H9 (cell line): Measurements from ENCODE around the gene SLC25A42. TPM values are rescaled to one million over a fixed set of nuclear protein-coding genes. Genes with fewer than 3 reads are reported as not detected.

Experiments
- DNase-seq: peaks from one replicate; pipeline ENCODE4 v3.0.0-alpha.2; 2017
- H2AFZ ChIP-seq: one replicate; pipeline ENCODE4 v1.6.1; 2013; ENCODE audit warnings: mild to moderate bottlenecking, low read length, control low read depth, moderate library complexity
- H2AK5ac ChIP-seq: 2 replicates; pipeline ENCODE4 v1.6.1; 2013; ENCODE audit warnings: low read length, control low read depth, mixed read lengths; ENCODE audit not compliant: insufficient read length
- H2BK120ac ChIP-seq: one replicate; pipeline ENCODE4 v1.6.1; 2013; ENCODE audit warnings: low read depth, mild to moderate bottlenecking, low read length, control low read depth, inconsistent platforms; ENCODE audit not compliant: poor library complexity, severe bottlenecking
- H2BK12ac ChIP-seq: 2 replicates; pipeline ENCODE4 v1.6.1; 2013; ENCODE audit warnings: low read length, control low read depth, mixed read lengths, low read depth; ENCODE audit not compliant: insufficient read length
- H2BK15ac ChIP-seq: 2 replicates; pipeline ENCODE4 v1.6.1; 2013; ENCODE audit warnings: low read depth, low read length, control low read depth
- H2BK20ac ChIP-seq: one replicate; pipeline ENCODE4 v1.6.1; 2013; ENCODE audit warnings: low read depth, mild to moderate bottlenecking, low read length, control low read depth, inconsistent platforms; ENCODE audit not compliant: poor library complexity, severe bottlenecking
- H2BK5ac ChIP-seq: 2 replicates; pipeline ENCODE4 v1.6.1; 2013; ENCODE audit warnings: low read length, control low read depth, mixed read lengths; ENCODE audit not compliant: insufficient read length
- H3K14ac ChIP-seq: 2 replicates; pipeline ENCODE4 v1.6.1; 2013; ENCODE audit warnings: low read length, control low read depth; ENCODE audit not compliant: insufficient read depth
- H3K18ac ChIP-seq: 2 replicates; pipeline ENCODE4 v1.6.1; 2013; ENCODE audit warnings: low read depth, mild to moderate bottlenecking, mixed read lengths, low read length, control low read depth; ENCODE audit not compliant: insufficient read length
- H3K23ac ChIP-seq: 2 replicates; pipeline ENCODE4 v1.6.1; 2013; ENCODE audit warnings: low read length, control low read depth, mixed read lengths, low read depth; ENCODE audit not compliant: insufficient read length
- H3K23me2 ChIP-seq: 2 replicates; pipeline ENCODE4 v1.6.1; 2013; ENCODE audit warnings: low read depth, mild to moderate bottlenecking, mixed read lengths, low read length, control low read depth; ENCODE audit not compliant: insufficient read length, poor library complexity, severe bottlenecking
- H3K27ac ChIP-seq: 2 replicates; pipeline ENCODE4 v1.5.1; 2013; ENCODE audit warnings: low read length, control low read depth, mixed read lengths, low read depth; ENCODE audit not compliant: insufficient read length
- H3K27me3 ChIP-seq: 2 replicates; pipeline ENCODE4 v1.6.1; 2013; ENCODE audit warnings: low read length, control low read depth, inconsistent platforms; ENCODE audit not compliant: insufficient read depth
- H3K4ac ChIP-seq: 2 replicates; pipeline ENCODE4 v1.6.1; 2013; ENCODE audit warnings: low read depth, mild to moderate bottlenecking, control low read depth, inconsistent platforms, low read length, moderate library complexity
- H3K4me1 ChIP-seq: 2 replicates; pipeline ENCODE4 v1.6.1; 2013; ENCODE audit warnings: low read length, control low read depth, inconsistent platforms; ENCODE audit not compliant: insufficient read depth
- H3K4me2 ChIP-seq: 2 replicates; pipeline ENCODE4 v1.6.1; 2013; ENCODE audit warnings: low read length, control low read depth, mixed read lengths; ENCODE audit not compliant: insufficient read length, insufficient read depth
- H3K56ac ChIP-seq: 2 replicates; pipeline ENCODE4 v1.6.1; 2013; ENCODE audit warnings: low read depth, mild to moderate bottlenecking, mixed read lengths, low read length, control low read depth; ENCODE audit not compliant: insufficient read length
- H3K79me1 ChIP-seq: 2 replicates; pipeline ENCODE4 v1.6.1; 2013; ENCODE audit warnings: low read depth, mild to moderate bottlenecking, moderate library complexity, low read length, control low read depth, inconsistent platforms; ENCODE audit not compliant: insufficient read depth, poor library complexity, severe bottlenecking
- H3K79me2 ChIP-seq: 2 replicates; pipeline ENCODE4 v1.6.1; 2013; ENCODE audit warnings: low read length, control low read depth, inconsistent platforms; ENCODE audit not compliant: insufficient read depth
- H3K9ac ChIP-seq: 2 replicates; pipeline ENCODE4 v1.6.1; 2013; ENCODE audit warnings: low read length, control low read depth, mixed read lengths; ENCODE audit not compliant: insufficient read length; ENCODE audit errors: extremely low read depth
- H3K9me3 ChIP-seq: one replicate; pipeline ENCODE4 v1.6.1; 2013; ENCODE audit warnings: low read depth, low read length, inconsistent platforms; ENCODE audit not compliant: control insufficient read depth
- H3T11ph ChIP-seq: one replicate; pipeline ENCODE4 v1.6.1; 2013; ENCODE audit warnings: mild to moderate bottlenecking, low read length, control low read depth, inconsistent platforms
- H4K20me1 ChIP-seq: one replicate; pipeline ENCODE4 v1.6.1; 2013; ENCODE audit not compliant: control insufficient read depth, insufficient read length, insufficient read depth
- H4K5ac ChIP-seq: 2 replicates; pipeline ENCODE4 v1.6.1; 2013; ENCODE audit warnings: low read depth, mild to moderate bottlenecking, mixed read lengths, low read length, control low read depth; ENCODE audit not compliant: insufficient read length
- H4K8ac ChIP-seq: replicated peaks from 2 replicates; pipeline ENCODE4 v1.6.1; 2013; ENCODE audit warnings: low read length, control low read depth, mixed read lengths, low read depth; ENCODE audit not compliant: insufficient read length
- H4K91ac ChIP-seq: 2 replicates; pipeline ENCODE4 v1.6.1; 2013; ENCODE audit warnings: low read depth, mild to moderate bottlenecking, moderate library complexity, mixed read lengths, low read length, control low read depth; ENCODE audit not compliant: insufficient read length
- H3K27ac Mint-ChIP-seq, 3 experiments: 2 replicates in 2 of 3; 3 replicates in 1 of 3; pipeline ENCODE4 v1.8.0; 2020 to 2021; ENCODE audit warnings: mixed read lengths in 3 of 3, mild to moderate bottlenecking in 1 of 3, moderate library complexity in 1 of 3
- H3K27me3 Mint-ChIP-seq: 2 replicates; pipeline ENCODE4 v1.8.0; 2021; ENCODE audit warnings: low read depth, mild to moderate bottlenecking, moderate library complexity, mixed read lengths
- H3K36me3 Mint-ChIP-seq, 3 experiments: 2 replicates in 2 of 3; 3 replicates in 1 of 3; pipeline ENCODE4 v1.8.0; 2020 to 2021; ENCODE audit warnings: low read depth in 3 of 3, mixed read lengths in 3 of 3; ENCODE audit not compliant: insufficient read depth in 1 of 3
- H3K4me1 Mint-ChIP-seq, 2 experiments: 2 replicates each; pipeline ENCODE4 v1.8.0; 2020; ENCODE audit warnings: mixed read lengths in 2 of 2
- H3K4me3 Mint-ChIP-seq, 2 experiments: 2 replicates in 1 of 2; 3 replicates in 1 of 2; pipeline ENCODE4 v1.8.0; 2020 to 2021; ENCODE audit warnings: mild to moderate bottlenecking in 2 of 2, mixed read lengths in 2 of 2, moderate library complexity in 1 of 2
- H3K9me3 Mint-ChIP-seq, 2 experiments: 2 replicates in 1 of 2; 3 replicates in 1 of 2; pipeline ENCODE4 v1.8.0; 2020; ENCODE audit warnings: mild to moderate bottlenecking in 2 of 2, mixed read lengths in 2 of 2, moderate library complexity in 1 of 2
- CTCF ChIP-seq: fragments of 200-600 bp; sonication (generic); conservative IDR thresholded peaks from 3 replicates; pipeline ENCODE4 v1.8.0; 2021; ENCODE audit warnings: antibody characterized with exemption, mild to moderate bottlenecking
- WGBS: extraction: QIAGEN DNeasy Blood & Tissue Kit; methylation state at CpG from one replicate; pipeline ENCODE4 v1.1.7; 2013; ENCODE audit warnings: missing lambda C conversion rate, low lambda C conversion rate, mixed read lengths; ENCODE audit not compliant: insufficient read length; ENCODE audit errors: extremely low coverage; 5-methylcytosine and 5-hydroxymethylcytosine counted together
- total RNA-seq: library from RNA; stranded (reverse); gene quantifications from 2 replicates; pipeline ENCODE4 v1.2.1, GENCODE V29; 2021

Gene SLC25A42
- total RNA-seq, 1 experiment from 2014 or later: 3.6 TPM

GRCh38 chr19:19071897-19072296, 8.1 kb downstream of the SLC25A42 start:
- Histone ChIP-seq H2BK15ac (no peak overlapping the region), H3K14ac (no peak overlapping the region), H3K23ac (no peak overlapping the region), H2BK5ac (no peak overlapping the region), H2BK12ac (no peak overlapping the region), H4K5ac (no peak overlapping the region), H2AFZ (no peak overlapping the region), H3K9ac (no peak overlapping the region), H3K23me2 (no peaks in the 10 kb centered on the region), H4K91ac (no peak overlapping the region), H3K79me1 (no peaks in the 10 kb centered on the region), H2AK5ac (no peak overlapping the region), H3K27me3 (no peaks in the 10 kb centered on the region; the same call in 1 of the 2 replicates), H3K18ac (no peak overlapping the region), H2BK120ac (no peak overlapping the region), H4K8ac (no peak overlapping the region), H3K56ac (no peak overlapping the region), H3K4ac (no peak overlapping the region), H3K79me2 (no peaks in the 10 kb centered on the region), H4K20me1 (no peaks in the 10 kb centered on the region), H3T11ph (no peak overlapping the region), H3K27ac (no peak overlapping the region), H3K9me3 (no peaks in the 10 kb centered on the region), H3K4me2 (no peak overlapping the region), H3K4me1 (no peaks in the 10 kb centered on the region), H2BK20ac (no peak overlapping the region)
- Mint-ChIP-seq H3K36me3 (no peaks in the 10 kb centered on the region), H3K9me3 (no peaks in the 10 kb centered on the region), H3K27ac (no peak overlapping the region), H3K27me3 (peaks cover 87% of the 10 kb centered on the region), H3K4me3 (no peak overlapping the region), H3K4me1 (no peaks in the 10 kb centered on the region)
- WGBS: no CpG with 5 or more reads among the region's 8 CpGs
- TF ChIP-seq CTCF: no peak
- no peak for DNase-seq
